ENCODE measurements around the gene USE1.
"Not testable (repeated sequence)": the region's sequence is repeated elsewhere in the genome, so short reads cannot be mapped to it uniquely, and the experiment has no call there.

USE1 gene, protein sequence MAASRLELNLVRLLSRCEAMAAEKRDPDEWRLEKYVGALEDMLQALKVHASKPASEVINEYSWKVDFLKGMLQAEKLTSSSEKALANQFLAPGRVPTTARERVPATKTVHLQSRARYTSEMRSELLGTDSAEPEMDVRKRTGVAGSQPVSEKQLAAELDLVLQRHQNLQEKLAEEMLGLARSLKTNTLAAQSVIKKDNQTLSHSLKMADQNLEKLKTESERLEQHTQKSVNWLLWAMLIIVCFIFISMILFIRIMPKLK

GRCh38 chr19:17215127-17215971, at the start of gene USE1:
TSS of gene USE1 (plus strand) at chr19:17215357. CDS start at chr19:17215406, 49 bp downstream.
- DNase-seq (ENCODE audit: low spot score), result peak; percentile 92

DNA sequence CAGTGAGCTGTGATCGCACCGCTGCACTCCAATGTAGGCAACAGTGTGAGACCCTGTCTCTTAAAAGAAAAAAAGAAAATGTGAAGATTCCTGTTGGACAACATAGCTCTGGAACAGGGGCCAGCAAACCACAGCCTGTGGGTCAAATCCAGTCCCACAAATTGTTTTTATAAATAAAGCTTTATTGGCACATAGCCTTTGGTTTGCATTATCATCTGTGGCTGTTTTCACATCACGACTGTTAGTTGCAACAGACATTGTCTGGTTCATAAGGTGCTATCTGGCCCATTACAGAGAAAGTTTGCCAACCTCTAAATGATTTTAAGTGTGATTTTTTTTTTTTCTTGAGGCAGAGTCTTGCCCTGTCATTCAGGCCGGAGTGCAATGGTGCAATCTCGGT, 49.4 kb upstream of the USE1 start:
- no peak for DNase-seq (ENCODE audit: low spot score)

DNA sequence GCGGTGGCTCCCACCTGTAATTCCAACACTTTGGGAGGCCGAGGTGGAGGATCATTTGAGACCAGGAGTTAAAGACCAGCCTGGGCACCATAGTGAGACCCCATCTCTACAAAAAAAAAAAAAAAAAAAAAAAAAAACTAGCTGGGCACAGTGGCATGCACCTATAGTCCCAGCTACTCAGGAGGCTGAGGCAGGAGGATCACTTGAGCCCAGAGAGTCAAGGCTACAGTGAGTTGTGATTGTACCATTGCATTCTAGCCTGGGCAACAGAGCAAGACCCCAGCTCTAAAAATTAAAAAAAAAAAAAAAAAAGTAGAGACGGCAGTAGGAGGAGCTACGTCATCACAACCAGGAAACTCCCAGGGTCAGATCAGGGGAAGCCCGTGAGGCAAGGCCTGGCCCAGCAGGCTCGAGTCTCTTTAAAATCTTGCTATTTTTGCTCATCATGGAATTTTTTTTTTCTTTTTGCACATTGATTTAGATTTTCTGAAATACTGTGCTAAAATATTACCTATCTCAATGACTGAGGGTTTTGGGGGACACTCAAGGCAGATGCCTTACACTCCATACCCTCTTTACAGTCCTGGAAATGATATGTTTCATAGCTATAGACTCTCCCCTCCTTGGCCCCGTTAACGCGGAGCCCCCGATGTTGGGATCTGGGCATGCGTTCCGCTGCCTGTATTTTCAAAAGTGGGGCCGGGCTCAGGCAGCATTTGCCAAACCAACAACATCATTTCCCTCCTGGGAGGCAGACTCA, 44.4 kb upstream of the USE1 start:
- peak; percentile 20 for DNase-seq (ENCODE audit: low spot score)

DNA sequence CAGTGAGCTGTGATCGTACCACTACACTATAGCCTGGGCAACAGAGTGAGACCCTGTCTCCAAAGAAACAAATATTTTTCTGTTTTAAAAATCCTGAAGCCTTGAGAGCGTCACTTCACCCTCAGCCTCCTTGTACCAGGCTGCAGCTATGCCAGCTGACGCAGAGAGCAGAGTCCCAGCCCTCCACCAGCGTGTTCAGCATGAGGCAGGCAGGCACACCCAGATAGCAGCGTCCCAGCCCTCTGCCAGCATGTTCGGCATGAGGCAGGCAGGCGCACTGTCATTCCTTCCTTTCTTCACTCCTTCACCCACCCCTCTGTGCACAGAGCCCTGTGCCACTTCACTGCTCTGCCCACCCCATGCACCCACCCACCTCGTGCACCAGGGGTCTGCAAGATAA, 43.3 kb upstream of the USE1 start:
- DNase-seq (ENCODE audit: low spot score), result no peak

- DNase-seq (ENCODE audit: low spot score), result peak; percentile 27
Observed at GRCh38 chr19:17172624-17173345, 42.4 kb upstream of the USE1 start.

GRCh38 chr19:17178291-17178690, 36.9 kb upstream of the USE1 start:
- no peak for DNase-seq (ENCODE audit: low spot score)

- no peak for DNase-seq (ENCODE audit: low spot score)
Observed at GRCh38 chr19:17180997-17181702, 34.0 kb upstream of the USE1 start.

- DNase-seq (ENCODE audit: low spot score), result no peak
Observed at GRCh38 chr19:17183271-17183761, 31.8 kb upstream of the USE1 start.

- no peak for DNase-seq (ENCODE audit: low spot score)
Observed at GRCh38 chr19:17183858-17184321, 31.3 kb upstream of the USE1 start.

GRCh38 chr19:17184371-17184841, 30.8 kb upstream of the USE1 start:
- DNase-seq (ENCODE audit: low spot score), result no peak

DNA sequence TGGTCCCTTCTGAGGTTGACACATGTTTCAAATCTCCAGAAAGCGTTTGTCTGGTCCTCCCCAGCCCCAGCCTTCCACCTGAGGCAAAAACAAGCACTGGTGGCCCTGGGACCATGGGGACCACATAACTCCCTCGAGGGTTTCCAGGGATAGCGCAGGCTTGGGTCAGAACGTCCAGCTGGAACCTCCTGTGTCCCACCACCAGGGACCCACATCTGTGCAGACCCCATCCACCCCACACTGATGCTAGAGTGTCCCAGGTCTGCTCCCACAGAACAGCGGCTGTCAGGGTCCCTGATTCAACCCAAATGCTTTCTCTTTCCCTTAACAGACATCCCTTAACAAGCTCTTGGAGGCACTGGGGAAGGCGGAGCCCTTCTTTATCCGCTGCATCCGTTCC, 29.6 kb upstream of the USE1 start:
- no peak for DNase-seq (ENCODE audit: low spot score)

- DNase-seq (ENCODE audit: low spot score), result not testable (repeated sequence)
Observed at GRCh38 chr19:17191736-17192135, 23.4 kb upstream of the USE1 start.

DNA sequence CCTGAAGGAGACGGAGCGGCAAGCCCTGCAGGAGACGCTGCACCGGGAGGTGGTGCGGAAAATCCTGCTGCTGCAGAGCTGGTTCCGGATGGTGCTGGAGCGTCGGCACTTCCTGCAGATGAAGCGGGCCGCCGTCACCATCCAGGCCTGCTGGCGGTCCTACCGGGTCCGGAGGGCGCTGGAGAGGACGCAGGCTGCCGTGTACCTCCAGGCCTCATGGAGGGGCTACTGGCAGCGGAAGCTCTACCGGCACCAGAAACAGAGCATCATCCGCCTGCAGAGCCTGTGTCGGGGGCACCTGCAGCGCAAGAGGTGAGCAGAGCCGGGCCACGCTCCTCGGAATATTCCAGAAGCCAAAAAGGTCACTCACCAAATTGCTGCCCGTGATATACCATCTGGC, 22.4 kb upstream of the USE1 start:
- DNase-seq (ENCODE audit: low spot score), result no peak

DNA sequence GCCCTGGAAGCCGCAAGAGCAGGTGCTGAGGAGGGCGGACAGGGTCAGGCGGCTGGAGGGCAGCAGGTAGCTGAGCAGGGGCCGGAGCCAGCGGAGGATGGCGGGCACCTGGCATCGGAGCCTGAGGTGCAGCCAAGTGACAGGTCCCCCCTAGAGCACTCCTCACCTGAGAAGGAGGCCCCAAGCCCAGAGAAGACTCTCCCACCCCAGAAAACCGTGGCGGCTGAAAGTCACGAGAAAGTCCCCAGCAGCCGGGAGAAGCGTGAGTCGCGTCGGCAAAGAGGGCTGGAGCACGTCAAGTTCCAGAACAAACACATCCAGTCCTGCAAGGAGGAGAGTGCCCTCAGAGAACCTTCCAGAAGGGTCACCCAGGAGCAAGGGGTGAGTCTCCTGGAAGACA, 20.5 kb upstream of the USE1 start:
- no peak for DNase-seq (ENCODE audit: low spot score)

DNA sequence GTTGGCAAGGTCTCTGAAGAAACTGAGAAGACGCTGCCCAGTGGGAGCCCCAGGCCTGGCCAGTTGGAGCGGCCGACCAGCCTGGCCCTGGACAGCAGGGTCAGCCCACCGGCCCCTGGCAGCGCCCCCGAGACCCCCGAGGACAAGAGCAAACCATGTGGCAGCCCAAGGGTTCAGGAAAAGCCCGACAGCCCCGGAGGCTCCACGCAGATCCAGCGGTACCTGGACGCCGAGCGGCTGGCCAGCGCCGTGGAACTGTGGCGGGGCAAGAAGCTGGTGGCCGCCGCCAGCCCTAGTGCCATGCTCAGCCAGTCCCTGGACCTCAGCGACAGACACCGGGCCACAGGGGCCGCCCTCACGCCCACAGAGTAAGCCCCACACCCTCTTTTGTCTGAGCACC, 20.1 kb upstream of the USE1 start:
- DNase-seq (ENCODE audit: low spot score), result no peak

GRCh38 chr19:17196610-17197009, 18.5 kb upstream of the USE1 start:
- no peak for DNase-seq (ENCODE audit: low spot score)

- DNase-seq (ENCODE audit: low spot score), result no peak
Observed at GRCh38 chr19:17197666-17198065, 17.5 kb upstream of the USE1 start.

DNA sequence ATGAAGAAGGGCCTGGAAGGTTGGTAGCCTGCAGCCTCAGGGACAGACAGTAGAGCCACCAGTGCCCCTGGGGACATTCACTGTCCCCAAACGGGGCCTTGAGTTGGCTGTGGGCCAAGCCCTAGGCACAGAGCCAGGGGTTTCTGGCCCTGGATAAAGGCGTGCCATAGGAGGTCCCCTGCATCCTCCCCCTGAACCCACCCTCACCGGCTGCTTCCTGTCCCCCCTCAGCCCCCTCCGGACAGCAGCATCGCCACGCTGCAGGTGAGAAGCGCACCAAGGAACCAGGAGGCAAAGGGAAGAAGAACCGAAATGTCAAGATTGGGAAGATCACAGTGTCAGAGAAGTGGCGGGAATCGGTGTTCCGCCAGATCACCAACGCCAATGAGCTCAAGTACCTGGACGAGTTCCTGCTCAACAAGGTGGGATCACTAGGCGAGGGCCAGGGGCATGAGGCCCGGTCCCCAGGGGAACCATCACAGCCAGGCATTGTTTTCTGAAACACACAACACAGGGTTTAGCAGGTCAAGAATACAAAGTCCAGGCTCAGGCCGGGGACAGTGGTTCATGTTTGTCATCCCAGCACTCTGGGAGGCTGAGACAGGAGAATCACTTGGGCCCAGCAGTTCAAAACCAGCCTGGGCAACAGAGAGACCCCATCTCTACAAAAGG, 14.6 kb upstream of the USE1 start:
- DNase-seq (ENCODE audit: low spot score), result no peak

GRCh38 chr19:17202249-17202648, 12.9 kb upstream of the USE1 start:
- no peak for DNase-seq (ENCODE audit: low spot score)

DNA sequence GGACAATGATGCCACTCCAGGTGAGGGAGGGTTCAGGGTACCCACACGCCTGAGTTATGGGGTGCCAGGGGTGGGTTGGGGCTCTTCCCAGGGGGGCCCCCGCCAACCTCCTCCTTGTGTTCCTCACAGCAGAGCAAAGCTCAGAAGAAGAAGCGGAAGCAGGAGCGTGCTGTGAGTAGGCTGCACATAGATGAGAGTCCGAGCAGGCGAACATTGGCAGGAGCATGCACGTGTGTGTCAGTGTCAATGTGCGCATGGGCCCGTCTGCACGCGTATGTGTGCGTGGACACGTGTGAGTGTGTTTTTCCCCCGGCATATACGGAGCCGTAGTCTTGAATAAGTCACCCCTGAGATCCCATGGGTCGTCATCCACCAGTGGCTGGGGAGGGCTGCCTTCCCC, 12.4 kb upstream of the USE1 start:
- DNase-seq (ENCODE audit: low spot score), result no peak

Data from D341Med (cell line).